CD4-positive, alpha-beta T cell treated with Interleukin-4 for 4 hours (primary cell): Measurements from ENCODE around the gene EXT2.

Experiments used
- DNase-seq: peaks from one replicate; pipeline ENCODE4 v3.0.0-alpha.2; 2020

The EXT2 gene

DNA sequence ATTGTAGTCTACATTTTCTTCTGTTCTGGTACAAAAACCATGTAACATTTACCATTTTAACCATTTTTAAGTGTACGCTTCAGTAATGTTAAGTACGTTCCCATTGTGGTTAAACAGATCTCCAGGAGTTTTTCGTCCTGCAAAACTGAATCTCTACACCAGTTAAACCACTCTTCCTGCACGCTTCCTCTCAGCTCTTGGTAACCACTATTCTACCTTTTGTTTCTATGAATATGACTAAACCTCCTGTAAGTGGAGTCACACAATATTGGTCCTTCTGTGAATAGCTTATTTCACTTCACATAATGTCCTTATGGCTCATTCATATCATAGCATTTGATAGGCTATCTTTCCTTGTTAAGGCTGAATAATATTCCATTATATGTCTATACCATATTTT lies 7.1 kb upstream of the EXT2 start:
- DNase-seq: no peak

DNA sequence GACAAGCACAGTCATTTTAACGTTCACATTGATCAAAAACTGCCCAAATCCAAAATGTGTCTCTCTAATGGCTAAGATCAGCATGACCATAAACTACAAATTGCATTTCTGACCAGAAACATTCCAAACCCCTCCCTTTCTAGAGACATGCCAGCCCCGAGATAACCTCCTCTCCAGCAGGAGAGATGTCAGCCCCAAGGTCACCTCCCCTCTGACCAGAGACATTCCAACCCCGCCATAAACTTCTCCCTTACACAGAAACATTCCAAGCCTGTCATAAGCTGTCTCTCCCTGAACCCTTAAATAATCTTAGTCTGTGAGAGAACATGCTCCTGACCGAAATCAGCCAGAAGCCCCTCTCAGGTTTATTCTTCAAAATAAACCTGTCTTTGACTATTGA lies 6.6 kb upstream of the EXT2 start:
- DNase-seq: no peak

DNA sequence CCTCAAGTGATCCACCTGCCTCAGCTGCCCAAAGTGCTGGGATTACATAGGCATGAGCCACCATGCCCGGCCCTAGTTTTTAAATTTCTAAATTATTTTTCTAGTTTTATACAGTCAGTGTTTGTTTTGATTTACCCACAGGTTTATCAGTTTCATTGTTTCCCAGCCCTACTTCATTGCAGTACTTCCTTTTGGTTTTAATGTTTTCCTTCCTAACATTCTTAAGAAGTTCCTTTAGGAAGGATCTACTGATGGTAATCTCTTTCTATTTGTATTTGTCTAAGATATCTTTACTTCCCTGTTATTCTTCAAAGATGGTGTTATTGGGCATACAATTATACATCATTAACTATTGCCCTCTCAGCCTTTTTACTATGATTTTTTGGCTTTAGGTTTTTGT lies 4.9 kb upstream of the EXT2 start:
- DNase-seq: no peak

DNA sequence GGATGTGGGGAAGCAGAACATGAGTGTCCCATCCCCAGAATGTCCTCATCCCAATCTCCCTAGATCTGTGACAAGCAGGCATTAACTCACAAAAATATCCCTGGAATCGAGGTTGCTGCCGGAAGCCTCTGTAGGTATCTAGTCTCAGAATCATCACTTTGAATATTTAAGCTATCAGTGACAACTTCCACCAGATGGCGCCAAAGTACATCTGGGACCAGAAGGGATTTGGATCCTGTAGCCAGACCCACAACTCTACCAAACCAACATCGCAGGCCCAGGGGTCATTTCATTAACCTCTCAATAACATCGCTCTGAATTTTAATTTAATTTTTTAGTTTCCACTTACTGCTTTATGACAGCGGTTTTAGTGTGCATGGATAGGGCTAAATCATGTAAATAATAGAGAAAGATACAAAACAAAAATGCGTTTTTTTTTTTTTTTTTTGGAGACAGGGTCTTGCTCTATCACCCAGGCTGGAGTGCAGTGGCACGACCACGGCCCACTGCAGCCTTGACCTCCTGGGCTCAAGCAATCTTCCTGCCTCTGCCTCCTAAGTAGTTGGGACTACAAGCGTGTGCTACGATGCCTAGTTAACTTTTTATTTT lies 1.1 kb upstream of the EXT2 start:
- DNase-seq: peak; percentile 83

DNA sequence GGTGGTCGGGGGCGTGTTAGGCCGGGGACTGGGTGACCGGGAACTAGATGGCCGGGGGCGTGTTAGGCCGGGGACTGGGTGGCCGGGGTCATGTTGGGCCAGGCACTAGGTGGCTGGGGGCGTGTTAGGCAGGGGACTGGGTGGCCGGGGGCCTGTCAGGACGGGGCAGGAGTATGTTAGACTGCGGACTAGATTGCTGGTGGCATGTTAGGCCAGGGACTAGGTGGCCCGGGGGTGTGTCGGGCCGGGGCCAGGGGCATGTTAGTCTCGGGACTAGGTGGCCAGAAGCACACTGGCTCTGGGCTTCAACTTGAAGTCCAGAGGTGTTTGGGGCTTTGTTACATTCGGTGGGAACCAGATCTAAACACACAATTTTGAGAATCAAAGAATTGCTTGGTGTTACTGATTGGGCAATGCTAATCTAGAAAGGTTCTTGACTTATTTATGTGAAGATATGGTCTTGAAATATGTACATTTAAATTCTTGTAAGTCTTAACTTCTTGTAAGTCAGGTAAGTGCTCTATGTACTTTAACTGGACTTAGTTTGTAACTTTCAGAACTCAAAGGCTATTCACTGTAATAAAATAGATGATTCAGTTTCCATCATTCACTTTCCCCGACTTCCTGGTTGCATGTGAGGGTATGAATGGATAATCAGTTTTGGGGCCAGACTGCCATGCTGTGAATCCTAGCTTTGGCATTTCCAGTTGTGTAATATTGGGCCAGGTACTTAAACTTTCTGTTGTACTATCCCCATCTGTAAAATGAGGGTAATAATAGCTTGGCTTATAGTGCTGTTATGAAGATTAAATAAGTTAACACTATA lies 1.1 kb downstream of the EXT2 start:
- no peak for DNase-seq

DNA sequence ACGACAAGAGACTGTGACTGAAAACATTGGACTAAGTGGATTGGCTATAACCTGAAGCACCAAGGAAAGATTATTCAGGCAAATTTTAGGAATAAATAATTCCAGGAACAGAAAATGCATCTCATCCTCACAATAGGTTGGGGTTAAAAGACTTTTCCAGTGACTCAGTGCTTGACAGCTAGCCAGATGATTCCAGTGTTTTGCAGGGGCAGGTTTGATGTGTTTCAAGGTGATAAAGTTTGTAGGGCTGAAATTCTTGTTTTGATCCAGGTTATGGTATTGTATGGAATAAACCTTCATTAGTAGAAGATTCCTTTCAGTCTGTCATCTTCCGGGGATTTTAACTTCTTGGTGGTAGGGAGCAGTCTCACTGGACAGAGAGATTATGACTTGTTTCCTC lies 2.3 kb downstream of the EXT2 start:
- DNase-seq: no peak

- no peak for DNase-seq
Measured at GRCh38 chr11:44101098-44101497, 5.6 kb downstream of the EXT2 start.

DNA sequence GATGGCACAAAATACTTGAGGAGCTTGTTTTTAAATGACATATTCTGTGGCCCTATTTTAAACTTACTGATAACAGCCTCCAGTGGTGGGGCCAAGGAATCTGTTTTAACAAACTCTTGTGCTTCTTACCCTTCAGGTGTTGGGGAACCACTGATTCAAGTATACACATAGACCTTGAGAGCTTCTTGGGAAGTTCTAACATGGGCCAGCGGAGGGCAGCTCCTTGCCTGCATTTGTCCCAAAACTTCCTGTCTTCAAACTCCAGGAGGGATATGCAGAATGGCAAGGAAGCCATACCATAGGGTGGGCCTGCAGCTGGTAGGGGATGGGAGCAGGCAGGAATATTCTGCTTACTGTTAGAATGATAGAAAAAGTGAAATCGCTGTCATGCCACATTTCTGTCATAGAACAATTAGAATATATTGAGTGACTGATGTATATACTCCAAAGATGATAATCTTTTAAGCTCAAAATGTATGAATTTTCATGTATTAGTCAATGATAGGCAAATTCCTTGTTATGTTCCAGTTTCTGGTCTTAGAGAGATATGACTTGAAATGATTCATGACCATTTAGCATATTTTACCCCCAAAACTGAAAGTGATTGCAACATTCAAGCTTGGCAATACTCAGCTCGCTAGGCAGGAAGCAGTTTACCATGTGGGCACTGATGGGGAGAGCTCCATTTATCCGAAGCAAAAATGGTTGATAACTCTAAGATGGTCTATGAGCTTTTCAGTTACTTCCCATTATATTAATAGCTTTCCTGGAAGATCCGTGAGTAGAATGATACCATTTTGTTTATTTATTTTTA lies 9.2 kb downstream of the EXT2 start:
- no peak for DNase-seq

DNA sequence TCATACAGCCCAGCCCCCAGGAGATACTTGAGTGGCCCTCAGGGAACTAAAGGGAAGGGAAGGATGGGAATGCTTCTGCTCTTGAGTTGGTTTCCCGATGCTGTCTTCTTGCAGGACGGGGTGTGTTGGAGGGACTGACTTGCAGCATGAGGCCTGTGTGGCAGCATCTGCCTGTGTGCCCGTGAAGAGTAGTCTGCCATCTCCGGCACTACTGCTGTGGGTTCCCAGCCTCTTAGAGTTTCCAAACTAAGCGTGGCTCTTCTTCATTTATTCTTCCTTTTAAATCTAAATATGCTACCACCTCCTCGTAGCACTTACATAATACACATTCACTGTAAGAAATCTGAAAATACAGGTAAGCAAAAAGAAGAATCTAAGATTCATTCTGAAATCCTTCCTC lies 12.8 kb downstream of the EXT2 start:
- DNase-seq: no peak

- DNase-seq: peak; percentile 52
Measured at GRCh38 chr11:44110231-44110679, 14.8 kb downstream of the EXT2 start.

- DNase-seq: no peak
Measured at GRCh38 chr11:44112091-44112821, 16.8 kb downstream of the EXT2 start.

DNA sequence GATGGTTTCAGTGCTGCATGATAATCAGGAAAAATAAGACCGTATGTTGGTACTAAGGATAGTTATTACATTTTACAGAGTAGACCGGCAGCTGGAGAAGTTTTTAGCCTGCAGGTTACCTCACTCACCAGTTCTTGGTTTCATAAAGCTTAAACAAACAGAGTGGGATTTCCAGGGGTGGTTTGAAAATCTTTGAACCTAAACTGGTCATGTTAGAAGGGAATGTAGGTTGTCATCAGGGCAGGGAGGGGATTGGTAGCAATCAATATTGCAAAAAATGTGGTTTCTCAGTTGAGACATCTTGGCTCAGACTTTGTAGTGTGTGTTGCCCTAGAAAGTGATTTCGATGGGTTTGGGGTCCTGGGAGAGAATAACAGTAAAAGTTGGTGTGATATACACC lies 17.5 kb downstream of the EXT2 start:
- no peak for DNase-seq

DNA sequence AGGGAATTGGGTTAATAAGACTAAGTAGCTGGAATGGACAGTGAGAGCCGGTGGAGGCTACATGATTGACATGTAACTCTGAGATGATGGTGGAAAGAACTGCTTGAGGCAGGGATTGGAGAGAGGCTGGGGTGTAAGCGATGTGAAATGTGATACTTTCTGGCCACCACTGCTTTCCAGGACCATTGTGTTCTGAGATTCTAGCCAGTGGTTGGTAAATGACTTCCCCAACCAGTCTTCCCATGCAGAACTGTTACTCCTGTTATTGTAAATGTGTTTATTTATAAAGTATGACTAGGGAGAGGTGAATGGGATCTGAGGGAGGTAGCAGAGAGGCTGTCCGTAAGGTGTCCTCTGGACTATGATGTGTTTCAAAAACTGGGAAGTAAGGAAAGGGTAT lies 18.1 kb downstream of the EXT2 start:
- no peak for DNase-seq

- no peak for DNase-seq
Measured at GRCh38 chr11:44116234-44116830, 20.9 kb downstream of the EXT2 start.

DNA sequence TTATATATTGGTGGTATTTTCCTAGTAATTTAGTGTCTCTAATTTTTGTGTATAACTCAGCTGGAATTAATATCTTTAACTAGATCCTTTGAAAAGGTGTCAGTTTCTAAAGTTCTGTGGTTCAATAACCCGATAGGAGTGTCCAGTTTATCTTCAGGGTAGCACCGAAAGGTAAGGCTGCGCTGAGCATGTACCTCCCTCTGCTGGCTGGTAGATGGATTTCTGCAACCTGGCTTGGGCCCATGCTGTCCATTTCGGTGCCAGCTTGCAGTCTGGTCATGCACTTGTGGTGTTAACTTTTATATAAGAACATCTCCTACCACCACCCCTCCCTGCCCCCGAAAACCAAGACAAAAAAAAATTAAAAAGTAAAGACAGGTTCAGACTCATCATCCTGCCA lies 24.7 kb downstream of the EXT2 start:
- no peak for DNase-seq

DNA sequence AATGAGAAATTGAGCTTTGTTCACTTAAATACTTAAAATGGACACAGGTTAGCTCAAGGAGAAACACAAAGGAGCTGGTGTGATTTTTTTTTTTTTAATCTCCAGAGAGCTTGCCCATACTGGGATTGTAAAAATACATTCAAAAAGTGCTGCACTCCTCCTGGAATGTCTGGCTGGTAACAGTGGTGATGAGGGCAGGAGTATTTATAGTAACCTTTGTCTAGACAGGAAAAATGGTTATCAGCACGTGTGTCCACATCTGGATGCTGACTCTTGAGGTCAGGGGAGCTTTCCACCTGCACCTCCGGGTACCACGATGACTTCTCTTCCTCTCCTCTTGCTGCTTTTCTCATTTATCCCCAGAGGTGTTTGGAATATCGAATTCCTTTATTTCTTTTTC lies 30.1 kb downstream of the EXT2 start:
- no peak for DNase-seq

DNA sequence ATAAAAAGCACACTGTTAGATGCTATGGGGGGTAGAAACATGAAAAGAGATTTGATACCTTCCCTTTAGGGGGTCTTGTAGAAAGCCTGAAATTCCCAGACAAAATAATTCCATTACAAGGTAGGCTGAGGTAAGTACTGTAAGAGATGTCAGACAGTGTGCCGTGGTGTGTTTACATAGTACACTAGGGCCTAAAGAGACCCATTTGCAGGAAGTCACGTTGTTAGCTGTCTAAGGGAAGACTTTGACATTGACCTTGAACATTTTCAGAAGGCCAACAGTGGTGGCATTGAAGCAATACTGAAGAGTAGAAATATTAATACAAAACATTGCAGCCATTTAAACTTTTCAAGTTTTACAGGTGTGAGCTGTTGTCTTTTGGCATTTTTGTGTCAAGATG lies 30.8 kb downstream of the EXT2 start:
- DNase-seq: no peak

DNA sequence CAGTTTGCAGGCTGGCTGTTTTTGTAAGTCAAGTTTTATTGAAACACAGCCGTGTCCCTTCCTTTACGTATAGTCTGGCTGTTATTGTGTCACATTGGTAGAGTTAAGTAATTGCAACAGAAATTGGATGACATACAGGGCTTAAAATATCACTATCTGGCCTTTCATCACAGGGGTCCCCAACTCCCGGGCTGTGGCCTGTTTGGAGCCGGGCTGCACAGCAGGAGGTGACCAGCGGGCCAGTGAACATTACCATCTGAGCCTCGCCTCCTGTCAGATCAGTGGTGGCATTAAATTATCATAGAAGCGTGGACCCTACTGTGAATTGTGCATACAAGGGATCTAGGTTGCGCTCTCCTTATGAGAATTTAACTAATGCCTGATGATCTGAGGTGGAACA lies 31.7 kb downstream of the EXT2 start:
- DNase-seq: no peak

GRCh38 chr11:44128729-44129128 lies 33.3 kb downstream of the EXT2 start:
- DNase-seq: no peak

- no peak for DNase-seq
Measured at GRCh38 chr11:44130751-44131150, 35.3 kb downstream of the EXT2 start.

DNA sequence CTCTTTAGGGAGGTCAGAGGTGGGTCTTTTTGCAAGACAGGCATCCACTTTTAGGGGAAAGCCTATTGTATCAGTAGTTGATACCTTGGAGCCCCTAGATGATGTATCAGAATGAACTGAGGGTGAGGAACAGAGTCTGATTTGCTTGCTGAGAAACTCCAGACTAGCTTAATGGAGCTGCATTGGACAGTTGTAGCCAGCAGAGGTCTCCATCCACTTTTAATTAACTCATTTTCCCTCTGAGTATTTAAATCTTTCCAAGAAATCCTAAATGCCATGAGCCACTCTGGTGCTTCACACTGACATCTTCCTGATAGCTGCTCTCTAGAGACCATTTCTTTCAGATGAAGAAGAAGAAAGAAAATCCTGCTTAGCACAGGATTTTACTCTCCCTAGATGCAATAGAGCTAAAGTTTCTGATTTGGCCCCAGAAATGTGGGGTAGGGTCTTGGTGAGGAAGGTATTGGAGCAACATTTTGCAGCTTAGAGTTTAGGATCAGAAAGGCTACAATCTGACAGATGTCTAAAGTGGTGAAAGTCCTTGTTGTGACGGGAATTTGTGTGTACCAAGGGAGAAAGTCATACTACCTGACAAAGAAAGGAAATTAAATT lies 38.0 kb downstream of the EXT2 start:
- DNase-seq: no peak

GRCh38 chr11:44134625-44135024 lies 39.1 kb downstream of the EXT2 start:
- DNase-seq: no peak
